HG03039 (cell line): ENCODE measurements around the gene ALPG.
"Not testable (repeated sequence)": the region's sequence is repeated elsewhere in the genome, so short reads cannot be mapped to it uniquely, and the experiment has no call there.

Experiments used
- ATAC-seq: cut with Tn5 transposase; IDR thresholded peaks from one replicate; pipeline ENCODE4 v1.9.1; 2021; ENCODE audit warnings: mild to moderate bottlenecking, moderate library complexity; ENCODE audit not compliant: unreplicated experiment

Gene ALPG

DNA sequence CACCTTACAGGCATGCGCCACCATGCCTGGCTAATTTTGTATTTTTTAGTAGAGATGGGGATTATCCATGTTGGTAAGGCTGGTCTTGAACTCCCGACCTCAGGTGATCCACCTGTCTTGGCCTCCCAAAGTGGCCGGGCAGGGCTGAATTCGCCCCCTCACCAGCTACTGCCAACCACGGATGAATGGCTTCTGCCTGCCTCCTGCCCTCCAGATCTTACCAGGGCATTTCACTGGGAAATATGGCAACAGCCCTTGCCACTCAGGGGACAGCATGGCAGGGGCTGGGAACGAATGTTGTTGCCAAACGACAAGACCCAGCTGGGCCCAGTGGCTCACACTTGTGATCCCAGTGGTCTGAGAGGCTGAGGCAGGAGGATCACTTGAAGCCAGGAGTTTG lies 29.9 kb upstream of the ALPG start:
- no peak for ATAC-seq

DNA sequence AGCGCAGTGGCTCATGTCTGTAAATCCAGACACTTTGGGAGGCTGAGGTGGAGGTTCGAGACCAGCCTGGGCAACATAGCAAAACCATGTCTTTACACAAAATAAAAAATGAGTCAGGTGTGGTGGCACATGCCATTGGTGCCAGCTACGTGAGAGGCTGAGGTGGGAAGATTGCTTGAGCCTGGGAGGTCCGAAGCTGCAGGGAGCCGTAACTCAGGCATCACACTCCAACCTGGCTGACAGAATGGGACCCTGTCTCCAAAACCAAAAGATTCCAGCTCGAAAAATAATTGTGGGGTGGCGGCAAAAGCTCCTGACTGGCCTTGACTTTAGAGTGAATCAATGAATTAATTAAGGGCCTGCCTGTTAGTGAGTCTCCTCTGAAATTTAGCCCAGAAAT lies 29.3 kb upstream of the ALPG start:
- ATAC-seq, result no peak

DNA sequence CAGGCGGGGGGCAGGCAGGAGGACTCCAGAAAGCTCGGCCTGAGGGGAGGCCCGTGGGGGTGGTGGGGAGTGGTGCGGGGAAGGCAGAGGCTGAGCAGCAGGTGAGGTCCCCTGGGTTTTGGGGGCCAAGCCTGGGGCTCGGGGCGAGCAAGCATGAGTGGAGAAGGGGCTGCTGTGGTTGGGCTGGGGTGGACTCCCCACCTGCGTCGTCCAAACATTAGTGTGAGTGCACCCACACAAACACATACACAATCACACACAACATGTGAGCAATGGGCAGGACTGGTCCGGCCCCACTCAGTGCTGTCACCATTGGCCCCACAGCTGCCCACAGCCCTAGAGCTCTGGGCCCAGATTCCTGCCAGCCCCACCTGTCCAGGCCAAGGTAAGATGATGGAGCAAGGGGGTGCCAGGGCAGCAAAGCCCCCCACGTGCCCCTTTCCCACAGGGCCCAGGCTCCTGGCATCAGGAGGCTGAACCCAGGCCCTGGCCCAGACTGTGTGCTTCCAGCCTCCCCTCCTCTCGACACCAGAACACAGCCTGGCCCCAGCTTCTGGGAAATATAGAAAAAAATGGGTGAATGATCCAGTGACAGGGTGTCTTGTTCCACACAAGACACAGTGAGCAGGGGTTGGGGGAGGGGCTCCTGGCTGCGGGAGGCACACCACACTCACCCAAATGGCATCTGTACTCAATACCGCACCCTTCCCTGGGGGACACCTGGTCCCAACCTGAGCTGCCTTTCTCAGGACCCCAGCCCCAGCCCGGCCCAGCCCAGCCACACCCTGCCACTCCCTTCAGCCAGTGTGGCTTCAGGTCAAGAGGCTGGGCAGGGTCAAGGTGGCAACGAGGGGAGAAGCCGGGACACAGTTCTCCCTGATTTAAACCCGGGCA lies 28.6 kb upstream of the ALPG start:
- no peak for ATAC-seq

DNA sequence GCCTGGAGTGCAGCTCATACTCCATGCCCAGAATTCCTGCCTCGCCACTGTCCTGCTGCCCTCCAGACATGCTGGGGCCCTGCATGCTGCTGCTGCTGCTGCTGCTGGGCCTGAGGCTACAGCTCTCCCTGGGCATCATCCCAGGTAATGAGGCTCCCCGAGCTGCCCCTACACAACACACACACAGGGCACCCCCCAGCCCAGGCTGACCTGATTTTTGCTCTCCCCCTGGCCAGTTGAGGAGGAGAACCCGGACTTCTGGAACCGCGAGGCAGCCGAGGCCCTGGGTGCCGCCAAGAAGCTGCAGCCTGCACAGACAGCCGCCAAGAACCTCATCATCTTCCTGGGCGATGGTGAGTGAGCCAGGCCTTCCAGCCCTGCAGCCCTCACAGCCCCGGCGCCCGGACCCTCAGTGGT lies 27.9 kb upstream of the ALPG start, which contains the start of gene ALPP:
ALPP (plus strand) TSS at position 17 of the 417 bp plus-strand sequence; CDS start at position 69, 52 bp downstream.
- not testable (repeated sequence) for ATAC-seq

DNA sequence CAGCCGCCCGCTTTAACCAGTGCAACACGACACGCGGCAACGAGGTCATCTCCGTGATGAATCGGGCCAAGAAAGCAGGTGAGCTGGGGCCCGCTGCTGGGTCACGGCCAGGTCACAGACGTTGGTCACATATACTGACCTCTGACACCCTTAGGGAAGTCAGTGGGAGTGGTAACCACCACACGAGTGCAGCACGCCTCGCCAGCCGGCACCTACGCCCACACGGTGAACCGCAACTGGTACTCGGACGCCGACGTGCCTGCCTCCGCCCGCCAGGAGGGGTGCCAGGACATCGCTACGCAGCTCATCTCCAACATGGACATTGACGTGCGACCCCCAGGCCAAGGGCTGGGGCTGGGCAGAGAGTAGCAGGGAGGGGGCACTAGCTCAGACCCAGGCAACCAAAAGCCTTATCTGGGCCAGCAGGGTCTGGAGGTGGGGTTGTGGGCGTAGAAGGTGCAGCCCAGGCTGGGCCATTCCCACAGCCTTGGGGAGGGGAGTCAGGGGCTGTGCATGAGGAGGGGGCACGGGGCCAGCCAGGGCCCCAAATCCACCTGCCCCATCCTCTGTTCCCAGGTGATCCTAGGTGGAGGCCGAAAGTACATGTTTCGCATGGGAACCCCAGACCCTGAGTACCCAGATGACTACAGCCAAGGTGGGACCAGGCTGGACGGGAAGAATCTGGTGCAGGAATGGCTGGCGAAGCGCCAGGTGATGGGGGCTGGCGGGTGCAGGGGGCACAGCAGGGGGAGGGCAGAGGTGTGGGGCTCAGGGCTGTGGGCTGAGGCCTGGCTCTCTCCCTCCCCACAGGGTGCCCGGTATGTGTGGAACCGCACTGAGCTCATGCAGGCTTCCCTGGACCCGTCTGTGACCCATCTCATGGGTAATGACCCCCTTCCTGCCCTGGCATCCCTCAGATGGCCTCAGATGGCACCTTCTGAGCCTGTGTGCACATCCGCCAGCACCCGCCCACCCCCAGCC lies 26.7 kb upstream of the ALPG start:
- ATAC-seq, result not testable (repeated sequence)

DNA sequence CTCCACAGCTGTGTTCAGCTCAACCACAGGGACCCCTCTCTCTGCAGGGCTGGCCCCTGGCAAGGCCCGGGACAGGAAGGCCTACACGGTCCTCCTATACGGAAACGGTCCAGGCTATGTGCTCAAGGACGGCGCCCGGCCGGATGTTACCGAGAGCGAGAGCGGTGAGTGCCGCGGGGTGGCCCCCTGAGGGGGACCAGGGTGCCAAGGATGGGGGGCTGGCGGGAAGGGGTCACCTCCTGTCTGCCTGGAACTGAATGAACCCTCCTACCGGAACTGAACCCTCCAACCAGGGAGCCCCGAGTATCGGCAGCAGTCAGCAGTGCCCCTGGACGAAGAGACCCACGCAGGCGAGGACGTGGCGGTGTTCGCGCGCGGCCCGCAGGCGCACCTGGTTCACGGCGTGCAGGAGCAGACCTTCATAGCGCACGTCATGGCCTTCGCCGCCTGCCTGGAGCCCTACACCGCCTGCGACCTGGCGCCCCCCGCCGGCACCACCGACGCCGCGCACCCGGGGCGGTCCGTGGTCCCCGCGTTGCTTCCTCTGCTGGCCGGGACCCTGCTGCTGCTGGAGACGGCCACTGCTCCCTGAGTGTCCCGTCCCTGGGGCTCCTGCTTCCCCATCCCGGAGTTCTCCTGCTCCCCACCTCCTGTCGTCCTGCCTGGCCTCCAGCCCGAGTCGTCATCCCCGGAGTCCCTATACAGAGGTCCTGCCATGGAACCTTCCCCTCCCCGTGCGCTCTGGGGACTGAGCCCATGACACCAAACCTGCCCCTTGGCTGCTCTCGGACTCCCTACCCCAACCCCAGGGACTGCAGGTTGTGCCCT lies 25.2 kb upstream of the ALPG start:
- not testable (repeated sequence) for ATAC-seq

DNA sequence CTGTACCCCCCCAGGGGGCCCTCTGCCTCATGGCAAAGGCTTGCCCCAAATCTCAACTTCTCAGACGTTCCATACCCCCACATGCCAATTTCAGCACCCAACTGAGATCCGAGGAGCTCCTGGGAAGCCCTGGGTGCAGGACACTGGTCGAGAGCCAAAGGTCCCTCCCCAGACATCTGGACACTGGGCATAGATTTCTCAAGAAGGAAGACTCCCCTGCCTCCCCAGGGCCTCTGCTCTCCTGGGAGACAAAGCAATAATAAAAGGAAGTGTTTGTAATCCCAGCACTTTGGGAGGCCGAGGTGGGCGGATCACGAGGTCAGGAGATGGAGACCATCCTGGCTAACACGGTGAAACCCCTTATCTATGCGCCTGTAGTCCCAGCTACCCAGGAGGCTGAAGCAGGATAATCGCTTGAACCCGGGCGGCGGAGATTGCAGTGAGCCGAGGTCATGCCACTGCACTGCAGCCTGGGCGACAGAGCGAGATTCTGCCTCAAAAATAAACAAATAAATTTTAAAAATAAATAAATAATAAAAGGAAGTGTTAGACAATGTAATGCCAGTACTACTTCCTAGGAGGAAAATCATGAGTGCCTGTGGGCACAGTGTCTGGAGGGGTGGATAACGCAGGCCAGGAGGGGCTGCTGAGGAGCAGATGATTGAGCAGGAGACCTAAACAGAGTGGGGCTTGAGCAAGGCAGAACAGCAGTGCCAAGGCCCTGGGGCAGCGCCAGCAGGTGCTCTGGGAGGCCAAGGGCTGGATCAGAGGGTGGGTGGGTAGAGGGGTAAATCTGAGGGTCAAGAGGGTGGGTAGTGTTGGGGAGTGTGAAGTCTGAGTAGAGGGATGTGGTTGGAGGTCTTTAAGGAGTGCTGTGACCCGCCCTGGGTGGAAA lies 24.1 kb upstream of the ALPG start:
- ATAC-seq, result no peak

DNA sequence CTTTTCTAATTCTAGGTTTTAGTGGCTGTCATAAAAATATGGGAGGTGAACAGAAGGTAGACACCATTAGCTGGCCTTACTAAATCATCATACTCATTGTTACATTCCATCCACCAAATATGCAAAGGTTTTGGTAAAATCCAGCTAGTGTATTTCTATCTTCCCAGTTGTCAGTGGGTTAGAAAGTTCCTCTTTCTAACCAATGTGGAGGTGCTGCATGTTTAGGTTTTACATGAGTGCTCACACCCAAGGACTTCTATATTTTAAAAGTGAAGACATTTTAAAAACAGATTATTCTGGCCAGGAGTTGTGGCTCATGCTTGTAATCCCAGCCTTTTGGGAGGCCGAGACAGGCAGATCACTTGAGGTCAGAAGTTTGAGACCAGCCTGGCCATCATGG lies 22.2 kb upstream of the ALPG start:
- no peak for ATAC-seq

DNA sequence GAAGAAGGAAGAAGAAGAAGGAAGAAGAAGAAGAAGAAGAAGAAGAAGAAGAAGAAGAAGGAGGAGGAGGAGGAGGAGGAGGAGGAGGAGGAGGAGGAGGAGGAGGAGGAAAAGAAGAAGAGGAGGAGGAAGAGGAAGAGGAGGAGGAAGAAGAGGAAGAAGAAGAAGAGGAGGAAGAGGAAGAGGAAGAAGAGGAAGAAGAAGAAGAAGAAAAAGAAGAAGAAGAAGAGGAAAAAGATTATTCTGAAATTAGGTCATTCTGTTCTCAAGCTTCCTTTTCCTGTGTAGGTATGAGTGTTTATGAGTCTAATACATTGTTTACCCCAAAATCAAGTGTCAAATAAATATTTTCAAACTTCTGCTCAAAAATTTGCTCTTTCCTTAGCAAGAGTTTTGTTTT lies 21.6 kb upstream of the ALPG start:
- ATAC-seq, result not testable (repeated sequence)

DNA sequence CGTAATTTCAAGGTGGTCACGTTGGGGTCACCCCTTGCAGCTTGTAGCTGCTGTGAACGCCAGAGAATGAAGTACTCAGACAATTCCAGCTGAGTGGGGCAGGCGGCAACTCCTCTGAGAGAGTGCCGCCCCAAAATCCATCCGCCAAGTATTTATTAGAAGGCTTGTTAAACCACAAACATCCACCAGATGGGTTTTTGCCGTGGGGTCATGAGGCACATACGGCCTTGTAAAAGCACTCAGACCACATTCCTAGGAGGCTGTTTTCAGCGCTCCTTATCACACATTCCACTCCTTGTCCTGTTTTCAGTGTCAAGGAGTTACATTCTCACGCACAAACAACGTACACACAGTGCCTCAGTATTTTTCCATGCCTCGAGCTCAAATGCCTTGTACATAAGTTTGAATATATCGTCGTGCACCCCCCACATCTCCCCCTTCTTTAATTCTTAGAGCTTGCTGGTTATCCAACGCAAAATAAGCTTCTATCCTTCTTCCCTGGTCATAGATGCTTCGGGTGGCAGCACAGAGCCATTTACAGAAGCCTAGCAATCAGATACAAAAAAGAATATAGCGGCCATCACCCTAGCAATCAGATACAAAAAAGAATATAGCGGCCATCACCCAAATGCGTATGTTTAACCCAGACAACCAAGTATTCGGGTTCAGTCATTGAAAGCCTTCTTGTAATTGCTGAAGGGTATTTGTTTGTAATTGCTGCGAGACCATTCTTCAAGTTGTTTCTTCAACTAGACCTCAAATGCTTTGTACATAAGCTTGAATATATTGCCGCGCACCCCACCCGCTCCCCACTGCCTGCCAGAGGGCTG lies 20.8 kb upstream of the ALPG start:
- no peak for ATAC-seq

DNA sequence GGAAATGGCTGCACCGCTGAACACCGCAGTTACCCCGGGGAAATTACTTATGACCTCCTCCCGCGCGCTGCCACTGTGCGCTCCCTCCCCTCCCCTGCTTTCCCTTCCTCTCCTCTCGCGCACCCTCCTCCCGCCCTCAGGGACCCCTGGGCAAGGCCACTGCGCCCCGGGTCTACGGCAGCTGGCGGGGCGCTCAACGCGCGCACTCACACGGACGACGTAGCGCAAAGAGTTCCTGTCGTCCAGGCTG lies 20.2 kb upstream of the ALPG start:
- no peak for ATAC-seq

DNA sequence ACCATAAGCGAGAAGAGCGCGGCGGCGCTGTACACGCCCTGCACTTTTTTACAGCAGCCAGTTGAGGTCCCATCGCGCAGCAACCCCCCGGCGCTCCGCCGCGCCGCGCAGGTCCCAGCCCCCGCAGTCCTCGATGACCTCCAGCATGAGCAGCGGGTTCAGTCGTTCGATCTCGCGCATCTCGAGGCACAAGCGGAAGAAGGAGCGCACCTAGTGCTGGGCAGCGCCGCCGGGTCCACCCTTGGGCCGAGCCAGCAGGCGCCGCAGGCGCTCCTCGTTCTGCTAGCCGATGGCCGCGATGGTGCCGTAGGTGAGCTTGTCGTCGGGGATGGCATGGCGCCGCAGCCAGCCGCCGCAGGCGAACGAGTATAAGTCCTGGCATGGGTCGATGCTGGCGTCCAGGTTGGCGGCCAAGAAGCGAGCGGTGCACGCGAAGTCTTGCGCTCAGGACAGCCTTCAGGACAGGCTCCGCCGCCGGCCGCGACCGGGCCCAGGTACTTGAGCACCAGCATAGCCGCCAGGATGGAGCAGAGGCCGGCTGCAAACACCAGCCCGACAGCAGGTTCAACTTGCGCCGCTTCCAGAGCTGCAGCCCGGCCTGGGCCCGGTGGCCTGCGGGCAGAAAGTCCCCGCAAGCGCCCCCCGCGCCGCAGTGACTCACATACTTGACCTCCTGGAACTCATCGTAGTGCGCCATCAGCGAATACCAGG lies 19.7 kb upstream of the ALPG start:
- ATAC-seq, result no peak

DNA sequence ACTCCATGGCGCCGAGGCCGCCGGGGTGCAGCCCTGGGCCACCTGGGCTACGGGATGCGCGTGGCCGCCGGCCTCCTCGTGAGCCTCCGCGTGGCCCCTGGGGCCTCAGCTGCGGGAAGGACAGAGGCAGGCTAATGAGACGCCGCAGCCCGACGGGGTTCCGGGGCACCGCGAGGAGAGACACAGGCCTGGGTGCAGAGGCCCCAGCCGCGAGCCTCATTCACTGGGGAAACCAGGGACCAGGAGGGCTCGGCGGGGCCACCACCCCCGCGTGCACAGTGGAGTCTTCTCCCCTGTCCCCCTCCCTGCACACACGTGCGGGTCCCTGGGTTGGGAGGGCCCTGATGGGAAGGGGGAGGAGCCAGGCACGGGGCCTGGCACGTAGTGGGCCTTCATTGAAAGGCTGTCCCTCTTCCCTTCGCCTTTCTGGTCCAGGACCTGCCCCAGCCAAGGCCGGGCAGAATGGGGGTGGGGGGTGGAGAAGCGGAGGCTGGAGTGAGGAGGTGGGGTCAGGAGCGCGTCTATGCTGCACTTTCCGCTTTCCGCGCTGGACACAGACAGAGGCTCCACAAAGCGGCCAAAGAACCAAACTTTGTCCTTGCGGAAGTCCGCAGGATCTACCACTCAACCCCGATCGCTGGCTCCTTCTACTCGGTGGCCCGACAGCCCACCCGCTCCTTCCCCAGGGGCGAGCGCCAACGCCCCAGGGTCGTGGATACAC lies 19.0 kb upstream of the ALPG start:
- no peak for ATAC-seq

DNA sequence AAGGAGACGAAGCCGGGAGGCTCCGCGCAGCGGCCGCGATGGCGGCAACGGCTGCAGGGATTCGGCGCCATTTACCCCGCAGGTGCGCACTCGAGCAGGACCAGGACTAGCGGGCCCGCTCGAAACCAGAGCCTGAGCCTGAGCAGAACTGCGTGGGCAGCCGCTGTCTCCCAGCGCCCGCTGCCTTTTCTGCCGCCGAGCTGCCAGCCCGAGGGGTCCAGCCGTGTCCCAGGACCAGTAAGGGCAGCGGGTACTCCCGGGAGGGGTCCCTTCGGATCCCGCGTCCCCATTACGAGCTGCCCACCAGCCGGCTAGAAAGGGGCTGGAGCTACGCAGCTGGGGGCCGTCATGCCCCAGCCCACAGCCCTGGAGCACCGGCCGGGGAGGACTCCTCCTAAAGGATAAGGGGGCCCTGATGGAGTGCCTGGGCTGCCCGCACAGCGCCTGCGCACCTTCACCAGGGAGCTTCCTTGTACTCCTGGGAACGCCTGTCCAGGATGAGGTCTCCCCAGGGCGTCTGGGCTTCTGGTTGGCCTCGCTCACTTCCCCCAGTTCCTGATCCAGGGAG lies 18.2 kb upstream of the ALPG start:
- ATAC-seq, result no peak

DNA sequence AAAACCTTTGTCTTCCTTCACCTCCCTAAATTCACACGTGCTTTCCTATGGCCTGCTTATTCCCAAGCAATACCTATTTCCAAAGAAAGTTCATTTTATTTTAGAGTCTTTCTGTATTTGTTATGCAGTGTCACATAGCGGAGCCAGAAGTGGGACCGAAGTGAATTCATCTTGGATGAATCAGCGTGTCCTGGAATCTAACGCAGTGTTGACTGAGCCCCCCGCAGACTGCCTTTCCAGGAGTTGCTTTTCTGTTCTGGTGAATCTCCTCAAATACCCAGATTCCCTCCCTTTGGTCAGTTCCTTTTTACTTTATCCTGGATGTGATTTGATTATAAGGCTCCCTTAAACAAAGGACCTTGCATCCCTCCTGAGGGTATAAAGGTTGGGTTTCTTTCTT lies 17.3 kb upstream of the ALPG start:
- ATAC-seq, result no peak

DNA sequence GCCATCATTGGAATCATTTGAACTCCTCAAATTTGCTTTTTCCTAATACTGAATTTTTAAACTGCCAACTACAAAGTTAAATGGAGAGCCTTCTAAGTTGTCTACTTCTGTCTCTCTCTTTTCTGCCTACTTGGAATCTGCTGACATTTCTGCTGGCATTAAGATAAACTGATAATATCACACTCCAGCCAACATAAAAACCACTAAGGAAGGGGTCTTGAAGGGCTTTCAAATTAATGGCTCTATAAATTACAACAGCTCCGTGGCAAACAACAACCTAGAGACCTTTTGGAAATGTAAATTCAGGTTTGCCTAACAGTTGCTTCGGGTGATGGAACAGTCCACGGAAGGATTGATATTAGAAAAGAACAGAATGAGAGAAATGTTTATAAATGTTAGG lies 16.0 kb upstream of the ALPG start:
- ATAC-seq, result no peak

DNA sequence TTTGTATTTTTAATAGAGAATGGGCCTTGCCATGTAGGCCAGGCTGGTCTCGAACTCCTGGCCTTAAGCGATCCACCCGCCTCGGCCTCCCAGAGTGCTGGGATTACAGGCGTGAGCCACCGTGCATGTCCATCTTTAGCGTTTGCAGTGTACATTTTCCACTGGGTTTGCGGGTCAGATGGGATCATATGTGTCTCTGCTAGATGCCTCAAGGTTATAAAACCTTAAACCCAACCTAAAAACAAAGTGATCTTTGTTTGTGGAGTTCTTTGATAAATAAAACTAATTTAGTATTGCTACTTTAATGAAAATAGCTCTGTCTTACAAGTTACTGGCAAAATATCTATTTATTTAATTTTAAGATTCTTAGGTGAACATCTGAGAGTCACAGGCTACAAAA lies 13.1 kb upstream of the ALPG start:
- ATAC-seq, result no peak

DNA sequence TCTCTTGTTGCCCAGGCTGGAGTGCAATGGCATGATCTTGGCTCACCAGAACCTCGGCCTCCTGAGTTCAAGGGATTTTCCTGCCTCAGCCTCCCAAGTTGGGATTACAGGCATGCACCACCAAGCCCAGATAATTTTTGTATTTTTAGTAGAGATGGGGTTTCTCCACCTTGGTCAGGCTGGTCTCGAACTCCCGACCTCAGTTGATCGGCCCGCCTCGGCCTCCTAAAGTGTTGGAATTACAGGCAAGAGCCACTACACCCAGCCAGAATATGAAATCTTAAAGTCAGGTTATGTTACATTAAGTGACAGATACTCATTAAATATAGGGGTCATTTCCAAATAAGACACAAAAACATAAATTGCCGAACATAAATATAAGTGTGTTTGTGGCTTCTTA lies 12.2 kb upstream of the ALPG start:
- ATAC-seq, result not testable (repeated sequence)
